A673 (cell line): Measurements from ENCODE around the gene RIMS1. TPM values are rescaled to one million over a fixed set of nuclear protein-coding genes. Genes with fewer than 3 reads are reported as not detected.

Experiments
- BruUV-seq: library from RNA; stranded (reverse); fragments of 400-500 nt; replicated peaks from 2 replicates; lab custom pipeline; 2021; lab: Mats Ljungman, UMichigan
- CTCF ChIA-PET: fragments of 300-600 bp; sonication (Branson Sonifier 250); formaldehyde crosslinking; loops from one replicate; lab custom pipeline; 2022; ENCODE audit warnings: antibody characterized with exemption; lab: Charles Lee
- POLR2A ChIA-PET: fragments of 300-600 bp; sonication (Branson Sonifier 250); formaldehyde crosslinking; loops from one replicate; lab custom pipeline; 2022; ENCODE audit warnings: antibody characterized with exemption; ENCODE audit not compliant: low non-redundant PET; lab: Charles Lee
- DNase-seq: peaks from one replicate; pipeline ENCODE4 v3.0.0-alpha.2; 2015; ENCODE audit warnings: low spot score
- H3K27ac ChIP-seq: fragments of 200-600 bp; sonication (generic); 2 replicates; pipeline ENCODE4 v1.5.1; 2016; ENCODE audit warnings: mixed run types, low read depth, mild to moderate bottlenecking, mixed read lengths, antibody characterized with exemption, low read length; ENCODE audit not compliant: poor library complexity, severe bottlenecking
- H3K27me3 ChIP-seq: fragments of 200-600 bp; sonication (generic); replicated peaks from 2 replicates; pipeline ENCODE4 v1.6.1; 2017; ENCODE audit warnings: mixed run types, low read depth, mild to moderate bottlenecking, mixed read lengths, antibody characterized with exemption, low read length; ENCODE audit not compliant: insufficient read depth, poor library complexity
- H3K36me3 ChIP-seq: fragments of 200-600 bp; sonication (generic); 2 replicates; pipeline ENCODE4 v1.6.1; 2016; ENCODE audit warnings: mixed run types, mild to moderate bottlenecking, mixed read lengths, antibody characterized with exemption, low read length; ENCODE audit not compliant: insufficient read depth, poor library complexity, severe bottlenecking
- H3K4me1 ChIP-seq: fragments of 200-600 bp; sonication (generic); 2 replicates; pipeline ENCODE4 v1.6.1; 2017; ENCODE audit warnings: mixed run types, mild to moderate bottlenecking, mixed read lengths, antibody characterized with exemption, low read length; ENCODE audit not compliant: insufficient read depth, poor library complexity, severe bottlenecking
- H3K4me3 ChIP-seq: fragments of 200-600 bp; sonication (generic); 2 replicates; pipeline ENCODE4 v1.5.1; 2016; ENCODE audit warnings: low read depth, mixed run types, mild to moderate bottlenecking, mixed read lengths, low read length; ENCODE audit not compliant: poor library complexity, severe bottlenecking
- H3K9me3 ChIP-seq: fragments of 200-600 bp; sonication (generic); 2 replicates; pipeline ENCODE4 v1.6.1; 2016; ENCODE audit warnings: mixed run types, low read depth, mild to moderate bottlenecking, mixed read lengths, antibody characterized with exemption, low read length; ENCODE audit not compliant: poor library complexity, severe bottlenecking
- EZH2 ChIP-seq: fragments of 200-600 bp; sonication (generic); IDR thresholded peaks from 2 replicates; pipeline ENCODE4 v1.6.1; 2017; ENCODE audit warnings: borderline replicate concordance, low read depth, mild to moderate bottlenecking, mixed read lengths, antibody characterized with exemption, low read length; ENCODE audit not compliant: poor library complexity, severe bottlenecking
- intact Hi-C: fragments of 100-400 bp; cut with micrococcal nuclease; formaldehyde crosslinking; loops from one replicate; pipeline ENCODE4 v1.10.0; 2022; ENCODE audit not compliant: unreplicated experiment
- total RNA-seq: library from RNA; stranded (reverse); gene quantifications from 2 replicates; pipeline ENCODE4 v1.2.3, GENCODE V29; 2021
- TF ChIP-seq, protein P1 (sequence below): fragments of 300-800, 200-600 bp; sonication (generic); conservative IDR thresholded peaks from 2 replicates; pipeline ENCODE4 v1.5.1; 2017; ENCODE audit warnings: low read depth, mild to moderate bottlenecking, antibody characterized with exemption, low read length, moderate library complexity, mixed read lengths

The RIMS1 gene
- total RNA-seq, 1 experiment from 2014 or later, result 1.3 TPM

GRCh38 chr6:72245565-72245964 lies 359.2 kb downstream of the RIMS1 start:
- H3K36me3 ChIP-seq, result no peaks in the 10 kb centered on the region
- TF ChIP-seq EZH2, result no peak
- TF ChIP-seq, protein P1, sequence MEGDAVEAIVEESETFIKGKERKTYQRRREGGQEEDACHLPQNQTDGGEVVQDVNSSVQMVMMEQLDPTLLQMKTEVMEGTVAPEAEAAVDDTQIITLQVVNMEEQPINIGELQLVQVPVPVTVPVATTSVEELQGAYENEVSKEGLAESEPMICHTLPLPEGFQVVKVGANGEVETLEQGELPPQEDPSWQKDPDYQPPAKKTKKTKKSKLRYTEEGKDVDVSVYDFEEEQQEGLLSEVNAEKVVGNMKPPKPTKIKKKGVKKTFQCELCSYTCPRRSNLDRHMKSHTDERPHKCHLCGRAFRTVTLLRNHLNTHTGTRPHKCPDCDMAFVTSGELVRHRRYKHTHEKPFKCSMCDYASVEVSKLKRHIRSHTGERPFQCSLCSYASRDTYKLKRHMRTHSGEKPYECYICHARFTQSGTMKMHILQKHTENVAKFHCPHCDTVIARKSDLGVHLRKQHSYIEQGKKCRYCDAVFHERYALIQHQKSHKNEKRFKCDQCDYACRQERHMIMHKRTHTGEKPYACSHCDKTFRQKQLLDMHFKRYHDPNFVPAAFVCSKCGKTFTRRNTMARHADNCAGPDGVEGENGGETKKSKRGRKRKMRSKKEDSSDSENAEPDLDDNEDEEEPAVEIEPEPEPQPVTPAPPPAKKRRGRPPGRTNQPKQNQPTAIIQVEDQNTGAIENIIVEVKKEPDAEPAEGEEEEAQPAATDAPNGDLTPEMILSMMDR, result no peak
- intact Hi-C loops, result no loop called here
- POLR2A ChIA-PET, result no interaction called here
- DNase-seq, result peak; percentile 24
- H3K4me3 ChIP-seq, result no peak overlapping the region
- peaks cover 2% of the 10 kb centered on the region for H3K4me1 ChIP-seq
- no peak overlapping the region for H3K27ac ChIP-seq
- H3K27me3 ChIP-seq, result no peaks in the 10 kb centered on the region
- no peaks in the 10 kb centered on the region for H3K9me3 ChIP-seq
- BruUV-seq, result no TSS peak
- CTCF ChIA-PET, result no interaction called here

DNA sequence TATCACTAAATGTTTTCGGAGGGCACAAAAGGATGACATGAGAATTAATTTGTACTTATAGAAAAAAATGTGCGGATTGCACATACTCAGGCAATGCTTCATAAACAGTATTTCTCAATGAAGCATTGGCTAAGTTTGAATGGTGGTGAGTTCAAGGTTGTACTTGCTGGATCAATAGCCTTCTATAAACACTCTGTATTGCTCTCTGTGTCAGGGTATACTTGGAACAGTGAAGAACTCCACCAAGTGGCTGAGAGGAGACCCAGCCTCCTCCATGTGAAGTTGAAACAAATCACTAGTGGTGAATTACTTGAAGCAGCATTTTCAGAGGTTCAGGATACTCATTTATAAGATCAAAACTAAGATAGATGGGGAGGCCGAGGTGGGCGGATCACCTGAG lies 360.6 kb downstream of the RIMS1 start:
- POLR2A ChIA-PET, result no interaction called here
- H3K4me1 ChIP-seq, result peaks cover 2% of the 10 kb centered on the region
- no peaks in the 10 kb centered on the region for H3K9me3 ChIP-seq
- DNase-seq, result peak; percentile 29
- H3K27ac ChIP-seq, result no peak overlapping the region
- intact Hi-C loops, result no loop called here
- TF ChIP-seq EZH2, result no peak
- TF ChIP-seq, protein P1, result peak; percentile 32
- CTCF ChIA-PET, result no interaction called here
- no TSS peak for BruUV-seq
- H3K4me3 ChIP-seq, result no peak overlapping the region
- no peaks in the 10 kb centered on the region for H3K36me3 ChIP-seq
- no peaks in the 10 kb centered on the region for H3K27me3 ChIP-seq

DNA sequence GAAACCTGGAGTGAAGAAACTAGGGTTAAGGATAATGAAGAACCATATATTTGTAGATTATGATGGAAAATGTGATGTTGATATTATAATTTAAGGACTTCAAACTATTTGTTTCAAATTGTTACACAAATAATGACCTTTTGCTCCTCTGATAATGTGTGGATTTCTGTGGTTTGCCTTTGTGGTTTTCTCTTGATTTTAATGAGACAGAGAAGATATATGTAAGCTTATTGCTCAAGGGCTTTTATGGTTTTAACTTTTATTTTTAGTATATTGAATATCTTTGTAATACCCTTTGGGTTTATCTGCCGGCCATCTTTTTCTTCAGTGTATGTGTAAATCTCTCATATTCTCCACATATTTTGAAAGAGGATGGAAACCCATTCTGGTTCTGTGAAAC lies 362.3 kb downstream of the RIMS1 start:
- H3K4me1 ChIP-seq, result peaks cover 2% of the 10 kb centered on the region
- no peaks in the 10 kb centered on the region for H3K27me3 ChIP-seq
- POLR2A ChIA-PET, result no interaction called here
- TF ChIP-seq, protein P1, result no peak
- no peak for TF ChIP-seq EZH2
- no peaks in the 10 kb centered on the region for H3K36me3 ChIP-seq
- DNase-seq, result no peak
- H3K4me3 ChIP-seq, result no peak overlapping the region
- intact Hi-C loops, result no loop called here
- CTCF ChIA-PET, result no interaction called here
- BruUV-seq, result no TSS peak
- no peaks in the 10 kb centered on the region for H3K9me3 ChIP-seq
- H3K27ac ChIP-seq, result no peak overlapping the region
